Measurements from ENCODE around the gene GNB1L. TPM values are rescaled to one million over a fixed set of nuclear protein-coding genes. Genes with fewer than 3 reads are reported as not detected.

The GNB1L gene
- total RNA-seq, 1 experiment from 2014 or later = 12.2 TPM

DNA sequence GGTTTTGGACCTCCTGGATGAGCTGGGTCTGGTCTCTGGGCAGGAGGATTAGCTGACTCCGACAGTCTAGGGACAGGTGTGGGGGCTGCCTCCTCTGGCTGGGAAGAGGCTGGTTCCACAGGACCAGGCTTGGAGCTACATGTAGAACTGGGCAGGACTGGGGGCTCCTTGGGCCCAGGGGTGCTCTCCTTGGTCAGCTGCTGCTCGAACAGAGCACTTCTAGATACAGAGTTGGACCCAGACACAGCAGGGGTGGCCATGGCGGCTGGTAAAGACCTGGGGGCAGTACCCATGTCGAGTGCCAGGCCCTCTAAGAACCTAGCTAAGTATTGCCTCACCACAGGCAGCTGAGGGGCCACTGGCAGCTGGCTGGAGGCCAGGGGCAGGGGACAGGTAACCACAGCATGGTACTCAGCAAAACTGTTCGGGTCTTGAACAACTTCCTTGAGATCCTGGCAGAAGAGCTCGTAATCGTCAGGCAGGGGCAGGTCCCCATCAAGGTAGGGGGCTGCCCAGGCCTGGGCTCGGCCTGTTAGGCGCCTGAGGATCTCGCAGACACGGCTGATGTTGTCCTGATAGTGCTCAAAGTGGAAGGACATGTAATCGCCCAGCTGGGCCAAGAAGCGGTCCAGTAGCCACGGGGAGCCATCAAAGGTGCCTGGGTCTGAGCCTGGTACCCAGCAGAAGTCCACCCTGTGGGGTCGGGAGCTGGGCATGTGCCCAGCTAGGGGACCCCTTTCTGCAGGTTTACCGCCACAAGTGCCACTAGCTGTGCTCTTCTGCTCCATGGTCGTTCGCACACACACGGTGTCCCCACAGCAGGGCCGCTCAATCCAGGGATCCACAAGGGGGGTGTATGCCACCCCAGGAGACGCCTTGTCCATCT lies 3.1 kb downstream of the GNB1L start:
- ChIA-PET POLR2A (no interaction called here), CTCF (no interaction called here)
- Histone ChIP-seq H3K4me1 (ENCODE audit: control insufficient read depth, insufficient read depth, low read length) (peaks cover 53% of the 10 kb centered on the region), H3K36me3 (ENCODE audit: control insufficient read depth, insufficient read depth, low read length) (peaks cover 11% of the 10 kb centered on the region; the same call in 1 of the 2 replicates), H3K4me3 (ENCODE audit: low read depth in 2 of 2, low read length in 2 of 2) (no peak overlapping the region), H3K9me3 (ENCODE audit: control insufficient read depth, insufficient read depth, low read depth, low read length) (no peaks in the 10 kb centered on the region), H3K27ac (ENCODE audit: low read length) (peak overlapping the region; percentile 51; the same call in 1 of the 2 replicates), H3K27me3 (ENCODE audit: control insufficient read depth, insufficient read depth, low read length) (no peaks in the 10 kb centered on the region)
- in situ Hi-C loops (cut with HindIII; ENCODE audit: low pct_unique_long_range_greater_than_20kb, low sequenced_read_pairs) (no loop called here), intact Hi-C loops (cut with micrococcal nuclease; ENCODE audit: unreplicated experiment) (no loop called here)
- TF ChIP-seq, protein P1, sequence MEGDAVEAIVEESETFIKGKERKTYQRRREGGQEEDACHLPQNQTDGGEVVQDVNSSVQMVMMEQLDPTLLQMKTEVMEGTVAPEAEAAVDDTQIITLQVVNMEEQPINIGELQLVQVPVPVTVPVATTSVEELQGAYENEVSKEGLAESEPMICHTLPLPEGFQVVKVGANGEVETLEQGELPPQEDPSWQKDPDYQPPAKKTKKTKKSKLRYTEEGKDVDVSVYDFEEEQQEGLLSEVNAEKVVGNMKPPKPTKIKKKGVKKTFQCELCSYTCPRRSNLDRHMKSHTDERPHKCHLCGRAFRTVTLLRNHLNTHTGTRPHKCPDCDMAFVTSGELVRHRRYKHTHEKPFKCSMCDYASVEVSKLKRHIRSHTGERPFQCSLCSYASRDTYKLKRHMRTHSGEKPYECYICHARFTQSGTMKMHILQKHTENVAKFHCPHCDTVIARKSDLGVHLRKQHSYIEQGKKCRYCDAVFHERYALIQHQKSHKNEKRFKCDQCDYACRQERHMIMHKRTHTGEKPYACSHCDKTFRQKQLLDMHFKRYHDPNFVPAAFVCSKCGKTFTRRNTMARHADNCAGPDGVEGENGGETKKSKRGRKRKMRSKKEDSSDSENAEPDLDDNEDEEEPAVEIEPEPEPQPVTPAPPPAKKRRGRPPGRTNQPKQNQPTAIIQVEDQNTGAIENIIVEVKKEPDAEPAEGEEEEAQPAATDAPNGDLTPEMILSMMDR (IDR thresholded peaks at IDR 0.05) = no peak
- no peak for TF ChIP-seq POLR2AphosphoS5 (IDR thresholded peaks at IDR 0.05; ENCODE audit: low read depth, low read length)
- no peak for TF ChIP-seq SIN3A (IDR thresholded peaks at IDR 0.05; ENCODE audit: borderline replicate concordance, insufficient read depth, low read depth, low read length)
- no peak for TF ChIP-seq REST (IDR thresholded peaks at IDR 0.05; ENCODE audit: insufficient read depth in 1 of 2, low read depth in 2 of 2, low read length in 1 of 2)
- no peak for TF ChIP-seq TCF7L2 (IDR thresholded peaks at IDR 0.05; ENCODE audit: low read depth, low read length)
- BruUV-seq (replicated peaks) = no TSS peak
- ATAC-seq = no peak
- DNase-seq (ENCODE audit: low read depth, low spot score) = no peak

- no peak for DNase-seq (ENCODE audit: low read depth, low spot score)
- intact Hi-C loops (cut with micrococcal nuclease; ENCODE audit: unreplicated experiment) (no loop called here), in situ Hi-C loops (cut with HindIII; ENCODE audit: low pct_unique_long_range_greater_than_20kb, low sequenced_read_pairs) (no loop called here)
- Histone ChIP-seq H3K4me3 (ENCODE audit: low read depth in 2 of 2, low read length in 2 of 2) (no peak overlapping the region), H3K9me3 (ENCODE audit: control insufficient read depth, insufficient read depth, low read depth, low read length) (no peaks in the 10 kb centered on the region), H3K27me3 (ENCODE audit: control insufficient read depth, insufficient read depth, low read length) (no peaks in the 10 kb centered on the region), H3K27ac (ENCODE audit: low read length) (peak overlapping the region; percentile 51), H3K4me1 (ENCODE audit: control insufficient read depth, insufficient read depth, low read length) (peaks cover 47% of the 10 kb centered on the region), H3K36me3 (ENCODE audit: control insufficient read depth, insufficient read depth, low read length) (peaks cover 11% of the 10 kb centered on the region; the same call in 1 of the 2 replicates)
- CTCF ChIA-PET = no interaction called here
- ATAC-seq = no peak
- BruUV-seq (replicated peaks) = no TSS peak
- POLR2A ChIA-PET = interaction anchor here (1.1 kb wide), 1 partner anchor 14 kb away, joined by 3 read pairs; no protein-coding TSS in a partner anchor
- TF ChIP-seq SIN3A (IDR thresholded peaks at IDR 0.05; ENCODE audit: borderline replicate concordance, insufficient read depth, low read depth, low read length) = no peak
- TF ChIP-seq, protein P1 (IDR thresholded peaks at IDR 0.05) = no peak
- TF ChIP-seq POLR2AphosphoS5 (IDR thresholded peaks at IDR 0.05; ENCODE audit: low read depth, low read length) = no peak
These were observed 3.9 kb downstream of the GNB1L start for GRCh38 chr22:19850763-19851109.

Data from Panc1 (cell line).